Esophagus squamous epithelium (tissue), 5 donors: ENCODE results near the gene SRA1. TPM values are rescaled to one million over a fixed set of nuclear protein-coding genes. Genes with fewer than 3 reads are reported as not detected.

Experiments used
- DNase-seq: peaks from one replicate; lab custom pipeline; 2025; lab: John Stamatoyannopoulos, UW
- H3K27ac ChIP-seq, 4 donors: fragments of 200-600 bp; sonication (generic); one replicate each; pipeline ENCODE4 v1.5.1; 2016 to 2019; ENCODE audit warnings: mild to moderate bottlenecking in 1 of 4
- H3K27me3 ChIP-seq, 4 donors: fragments of 200-600 bp; sonication (generic); 1 replicate in 3 of 4; 2 replicates in 1 of 4; pipeline versions ENCODE4 v1.5.1 to v1.6.0; 2017 to 2021; ENCODE audit warnings: antibody characterized with exemption in 1 of 4
- H3K36me3 ChIP-seq, 3 donors: fragments of 200-600 bp; sonication (generic); one replicate each; pipeline ENCODE4 v1.5.1; 2016 to 2019
- H3K4me1 ChIP-seq, 3 donors: fragments of 200-600 bp; sonication (generic); one replicate each; pipeline ENCODE4 v1.5.1; 2017 to 2019
- H3K4me3 ChIP-seq, 4 donors: fragments of 200-600 bp; sonication (generic); 1 replicate in 3 of 4; 2 replicates in 1 of 4; pipeline ENCODE4 v1.5.1; 2016 to 2019; ENCODE audit warnings: mild to moderate bottlenecking in 2 of 4, moderate library complexity in 1 of 4
- H3K9me3 ChIP-seq, 3 donors: fragments of 200-600 bp; sonication (generic); one replicate each; pipeline ENCODE4 v1.5.1; 2016 to 2019
- POLR2A ChIP-seq, 4 donors: fragments of 450-650 bp; IDR thresholded peaks; one replicate each; pipeline ENCODE4 v1.6.1; 2017; ENCODE audit warnings: antibody characterized with exemption in 4 of 4, mild to moderate bottlenecking in 4 of 4, moderate library complexity in 3 of 4
- WGBS, 2 donors: methylation state at CpG; one replicate each; pipeline ENCODE4 v1.1.5; 2018; 5-methylcytosine and 5-hydroxymethylcytosine counted together
- intact Hi-C: fragments of 100-400 bp; cut with DNase I; formaldehyde crosslinking; loops from one replicate; pipeline ENCODE4 v1.15.0; 2022
- total RNA-seq, 4 donors: library from RNA; depleted of rRNA; stranded (reverse); fragments of >200 nt; gene quantifications; one replicate each; pipeline ENCODE4 v1.1.0, GENCODE V29; 2016
- TF ChIP-seq, protein P1 (sequence below), 6 experiments: fragments of 450-650 bp in 4 of 6; fragments of 200-600 bp in 2 of 6; sonication (generic) in 2 of 6; IDR thresholded peaks; one replicate each; pipeline ENCODE4 v1.5.1; 2016 to 2019; ENCODE audit warnings: antibody characterized with exemption in 6 of 6, mild to moderate bottlenecking in 4 of 6, moderate library complexity in 4 of 6
- donor health status: DM: yes; HTN: yes; CAD: no.

The SRA1 gene
- total RNA-seq, 4 donors from 2014 or later, result 17.4 to 22.3 (median 21.0) TPM

DNA sequence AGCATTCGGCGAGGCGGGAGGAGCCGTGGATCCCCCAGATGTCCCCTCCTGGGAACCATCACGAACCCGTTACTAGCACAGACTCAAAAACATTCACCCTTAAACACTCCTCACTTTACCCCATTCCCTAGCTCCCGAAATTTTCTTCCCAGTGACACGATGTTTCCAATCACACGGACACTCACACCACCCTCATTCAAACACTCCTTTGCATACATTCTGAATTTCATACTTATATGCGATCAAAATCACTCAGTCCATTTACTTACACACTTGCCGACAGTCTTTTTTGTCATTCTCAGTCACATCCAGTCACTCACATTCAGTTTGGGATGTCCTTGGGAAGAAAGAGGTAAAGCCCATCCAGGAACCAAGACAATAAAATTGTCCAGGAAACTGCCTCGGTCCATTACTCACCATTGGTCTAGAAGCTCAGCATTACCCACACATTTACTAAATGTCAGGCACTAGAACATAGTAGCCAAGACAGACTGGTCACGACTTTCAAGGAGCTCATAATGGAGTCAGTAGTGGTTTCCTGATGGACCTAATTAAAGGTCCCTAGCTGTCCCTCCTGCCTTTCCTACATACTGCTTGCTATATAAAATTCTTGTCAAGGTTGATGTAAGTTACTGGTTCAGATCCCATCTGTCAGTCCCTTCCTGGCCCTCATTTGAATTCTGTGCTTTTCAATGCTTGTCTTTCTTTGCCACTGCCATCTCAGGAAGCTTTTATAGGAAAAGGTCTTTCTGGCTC is 7.9 kb upstream of the SRA1 start:
- WGBS, 2 donors, result 2 to 4% methylated on average over 13 of the region's 13 CpGs
- Histone ChIP-seq H3K27me3 (no peaks in the 10 kb centered on the region), H3K4me3 (peak overlapping the region; percentile 62 to 91 (median 78)), H3K4me1 (peaks cover 16 to 80% (median 48%) of the 10 kb centered on the region in 3 donors), H3K9me3 (no peaks in the 10 kb centered on the region), H3K36me3 (peaks cover 8 to 61% (median 14%) of the 10 kb centered on the region in 3 donors), H3K27ac (peak overlapping the region; percentile 93 to 97 (median 94))
- no peak for TF ChIP-seq POLR2A (IDR thresholded peaks at IDR 0.05)
- TF ChIP-seq, protein P1, sequence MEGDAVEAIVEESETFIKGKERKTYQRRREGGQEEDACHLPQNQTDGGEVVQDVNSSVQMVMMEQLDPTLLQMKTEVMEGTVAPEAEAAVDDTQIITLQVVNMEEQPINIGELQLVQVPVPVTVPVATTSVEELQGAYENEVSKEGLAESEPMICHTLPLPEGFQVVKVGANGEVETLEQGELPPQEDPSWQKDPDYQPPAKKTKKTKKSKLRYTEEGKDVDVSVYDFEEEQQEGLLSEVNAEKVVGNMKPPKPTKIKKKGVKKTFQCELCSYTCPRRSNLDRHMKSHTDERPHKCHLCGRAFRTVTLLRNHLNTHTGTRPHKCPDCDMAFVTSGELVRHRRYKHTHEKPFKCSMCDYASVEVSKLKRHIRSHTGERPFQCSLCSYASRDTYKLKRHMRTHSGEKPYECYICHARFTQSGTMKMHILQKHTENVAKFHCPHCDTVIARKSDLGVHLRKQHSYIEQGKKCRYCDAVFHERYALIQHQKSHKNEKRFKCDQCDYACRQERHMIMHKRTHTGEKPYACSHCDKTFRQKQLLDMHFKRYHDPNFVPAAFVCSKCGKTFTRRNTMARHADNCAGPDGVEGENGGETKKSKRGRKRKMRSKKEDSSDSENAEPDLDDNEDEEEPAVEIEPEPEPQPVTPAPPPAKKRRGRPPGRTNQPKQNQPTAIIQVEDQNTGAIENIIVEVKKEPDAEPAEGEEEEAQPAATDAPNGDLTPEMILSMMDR (IDR thresholded peaks at IDR 0.05), result no peak
- intact Hi-C loops, result loop anchor here (5.0 kb wide), 1 partner anchor 77 kb away; no protein-coding TSS in a partner anchor
- no peak for DNase-seq

DNA sequence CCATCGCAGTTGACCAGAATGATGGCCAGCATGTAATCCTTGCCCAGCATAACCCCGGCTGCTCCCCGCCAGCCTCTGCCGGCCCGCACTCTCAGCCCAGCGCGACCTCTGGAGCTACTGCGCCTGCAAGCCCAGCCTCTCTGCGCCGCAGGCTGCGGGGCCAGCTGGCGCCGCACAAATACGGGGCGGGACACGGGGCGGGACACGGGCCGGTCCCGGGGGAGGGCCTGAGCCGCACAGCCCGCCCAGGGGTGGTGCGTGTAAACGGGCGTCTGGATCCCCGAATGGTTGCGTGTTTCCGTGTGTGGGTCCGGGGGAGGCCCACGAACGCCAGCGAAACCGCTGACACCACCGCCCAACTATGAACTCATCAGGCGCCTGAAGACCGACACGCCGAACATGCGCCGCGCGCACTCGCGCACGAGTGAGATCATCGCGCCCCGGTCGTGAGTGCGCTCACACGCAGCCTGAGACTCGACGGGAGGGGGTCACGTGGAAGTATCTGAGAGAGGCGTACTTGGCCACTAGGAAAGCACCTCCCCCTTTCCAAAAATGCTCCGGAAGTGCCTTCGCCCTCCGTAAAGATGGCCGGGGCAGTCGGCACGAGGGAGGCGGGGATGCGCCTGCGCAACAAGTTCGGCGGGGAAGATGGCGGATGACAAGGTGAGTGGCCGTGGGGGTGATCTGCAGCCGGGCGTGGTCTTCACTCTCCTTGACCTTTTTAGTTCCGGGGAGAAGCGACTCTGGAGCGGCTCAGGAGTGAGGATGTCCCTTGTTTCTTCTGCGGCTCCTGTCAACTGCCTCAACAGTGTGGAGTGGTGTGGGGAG is 7.1 kb upstream of the SRA1 start, which contains the start of the genes APBB3 and SLC35A4:
Gene APBB3 (minus strand): TSS at position 403 of the 828 bp plus-strand sequence. CDS start 353 bp downstream, at position 50.
Gene SLC35A4 (plus strand): TSS at position 633 of the 828 bp plus-strand sequence. CDS start 2,342 bp downstream, outside the sequence.
- peak within 1 kb of the TSS; percentile 62 to 91 (median 78) for H3K4me3 ChIP-seq
- WGBS, 2 donors, result 0 to 1% methylated on average over 16 to 32 of the region's 74 CpGs
- TF ChIP-seq POLR2A (IDR thresholded peaks at IDR 0.05), result peak in 3 of 4 donors; percentile 83 to 86 (median 84)
- TF ChIP-seq, protein P1 (IDR thresholded peaks at IDR 0.05), result peak in 1 of 6 experiments; percentile 19
- peak within 1 kb of the TSS; percentile 93 to 97 (median 94) for H3K27ac ChIP-seq
- intact Hi-C loops, result loop anchor here (5.0 kb wide), 1 partner anchor 78 kb away; no protein-coding TSS in a partner anchor
- H3K4me1 ChIP-seq, result peaks cover 16 to 72% (median 48%) of the 10 kb centered on the region in 3 donors
- no peaks in the 10 kb centered on the region for H3K9me3 ChIP-seq
- peaks cover 8 to 63% (median 14%) of the 10 kb centered on the region in 3 donors for H3K36me3 ChIP-seq
- peak; percentile 95 for DNase-seq
- H3K27me3 ChIP-seq, result no peaks in the 10 kb centered on the region

DNA sequence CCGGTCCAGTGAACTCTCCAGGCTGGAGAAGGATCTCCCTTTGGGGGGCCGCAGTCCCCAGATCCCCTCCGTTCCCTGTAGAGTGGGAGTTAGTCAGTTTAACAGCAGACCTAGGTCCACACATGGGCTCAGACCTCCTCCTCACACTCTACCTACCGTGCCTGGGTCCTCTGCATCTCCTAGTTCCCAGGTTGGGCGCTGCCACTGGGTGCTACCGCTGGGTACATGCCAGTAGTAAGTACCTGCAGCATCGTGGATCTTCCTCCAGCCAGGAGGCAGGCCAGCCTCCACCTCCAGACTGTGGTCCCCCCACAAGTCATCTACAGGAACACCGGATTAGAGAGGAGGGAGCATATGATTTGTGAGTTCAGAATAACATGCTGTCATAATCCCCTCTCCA is 6.3 kb upstream of the SRA1 start:
- H3K27me3 ChIP-seq, result no peaks in the 10 kb centered on the region
- peaks cover 8 to 59% (median 14%) of the 10 kb centered on the region in 3 donors for H3K36me3 ChIP-seq
- H3K27ac ChIP-seq, result peak overlapping the region; percentile 93 to 97 (median 94)
- intact Hi-C loops, result no loop called here
- no peak for DNase-seq
- 40 to 96% methylated on average over 3 to 4 of the region's 8 CpGs for WGBS, 2 donors
- no peaks in the 10 kb centered on the region for H3K9me3 ChIP-seq
- H3K4me3 ChIP-seq, result peak overlapping the region; percentile 62 to 91 (median 78)
- peaks cover 12 to 64% (median 44%) of the 10 kb centered on the region in 3 donors for H3K4me1 ChIP-seq
- TF ChIP-seq, protein P1 (IDR thresholded peaks at IDR 0.05), result no peak
- TF ChIP-seq POLR2A (IDR thresholded peaks at IDR 0.05), result no peak

DNA sequence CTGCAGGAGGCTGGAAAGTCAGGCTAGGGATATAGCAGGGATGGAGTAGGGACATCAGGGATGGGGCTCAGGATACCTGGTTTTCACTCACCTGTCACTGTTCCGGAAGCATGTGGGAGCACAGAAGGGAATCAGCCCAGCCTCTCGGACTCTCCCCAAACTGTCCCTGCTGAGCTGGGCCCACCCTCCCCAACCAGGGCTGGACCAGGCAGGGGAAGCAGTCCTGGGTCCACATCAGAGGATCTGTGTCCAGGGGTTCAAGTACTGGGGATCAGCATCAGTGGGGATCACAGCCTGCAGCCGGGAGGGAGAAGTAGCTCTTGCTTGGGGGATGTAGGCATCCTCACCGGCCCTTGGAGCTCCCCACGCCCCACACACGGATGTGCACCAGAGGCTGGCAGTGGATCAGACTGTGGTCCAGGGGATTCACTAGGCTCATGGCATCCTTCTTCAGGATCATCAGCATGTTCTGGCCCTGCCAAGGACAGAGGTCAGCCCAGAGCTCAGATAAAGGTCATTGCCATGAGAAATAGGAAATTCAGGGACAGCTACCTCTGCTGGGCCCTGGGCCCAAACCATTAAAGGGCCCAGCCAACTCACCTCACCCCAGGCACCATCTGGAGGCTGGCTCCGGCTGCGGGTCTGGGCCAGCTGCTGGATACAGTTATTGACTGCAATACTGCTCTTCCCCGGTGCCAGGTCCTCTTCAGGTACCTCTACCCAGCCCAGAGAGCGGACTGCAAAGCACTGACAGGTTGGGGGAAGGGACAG is 4.7 kb upstream of the SRA1 start:
- Histone ChIP-seq H3K4me3 (no peak overlapping the region), H3K27ac (no peak overlapping the region), H3K27me3 (no peaks in the 10 kb centered on the region), H3K36me3 (peaks cover 1 to 46% (median 7%) of the 10 kb centered on the region in 3 donors), H3K4me1 (peaks cover 10 to 54% (median 35%) of the 10 kb centered on the region in 3 donors), H3K9me3 (no peaks in the 10 kb centered on the region)
- no peak for TF ChIP-seq POLR2A (IDR thresholded peaks at IDR 0.05)
- TF ChIP-seq, protein P1 (IDR thresholded peaks at IDR 0.05), result no peak
- no peak for DNase-seq
- 87 to 93% methylated on average over 4 to 5 of the region's 10 CpGs for WGBS, 2 donors
- intact Hi-C loops, result no loop called here
